DMS 273 treated with DMSO at 0.1 percent for 48 hours (cell line): ENCODE data around the gene PTPN14.

Experiments
- DNase-seq: peaks from one replicate; lab custom pipeline; 2025; lab: John Stamatoyannopoulos, UW

PTPN14 gene

GRCh38 chr1:214363386-214363785 is 188.0 kb downstream of the PTPN14 start:
- DNase-seq: no peak

GRCh38 chr1:214362188-214362882 is 189.1 kb downstream of the PTPN14 start:
- DNase-seq: no peak

- no peak for DNase-seq
Observed at GRCh38 chr1:214361636-214362035, 189.8 kb downstream of the PTPN14 start.

GRCh38 chr1:214360525-214361164 is 190.8 kb downstream of the PTPN14 start:
- no peak for DNase-seq

- no peak for DNase-seq
Observed at GRCh38 chr1:214360116-214360515, 191.3 kb downstream of the PTPN14 start.

GRCh38 chr1:214354440-214355148 is 196.8 kb downstream of the PTPN14 start:
- no peak for DNase-seq

GRCh38 chr1:214352838-214353237 is 198.6 kb downstream of the PTPN14 start:
- no peak for DNase-seq

- DNase-seq: no peak
Observed at GRCh38 chr1:214351551-214352277, 199.7 kb downstream of the PTPN14 start.

- DNase-seq: no peak
Observed at GRCh38 chr1:214349781-214350180, 201.6 kb downstream of the PTPN14 start.

GRCh38 chr1:214349008-214349407 is 202.4 kb downstream of the PTPN14 start:
- DNase-seq: no peak

- DNase-seq: no peak
Observed at GRCh38 chr1:214344897-214345296, 206.5 kb downstream of the PTPN14 start.

- DNase-seq: no peak
Observed at GRCh38 chr1:214342525-214342924, 208.9 kb downstream of the PTPN14 start.

- DNase-seq: no peak
Observed at GRCh38 chr1:214341932-214342331, 209.5 kb downstream of the PTPN14 start.

- no peak for DNase-seq
Observed at GRCh38 chr1:214341459-214341858, 209.9 kb downstream of the PTPN14 start.

- no peak for DNase-seq
Observed at GRCh38 chr1:214338212-214338611, 213.2 kb downstream of the PTPN14 start.

GRCh38 chr1:214337511-214337910 is 213.9 kb downstream of the PTPN14 start:
- no peak for DNase-seq

- DNase-seq: no peak
Observed at GRCh38 chr1:214337015-214337414, 214.4 kb downstream of the PTPN14 start.

- no peak for DNase-seq
Observed at GRCh38 chr1:214335567-214335966, 215.8 kb downstream of the PTPN14 start.

GRCh38 chr1:214332946-214333798 is 218.2 kb downstream of the PTPN14 start:
- no peak for DNase-seq

GRCh38 chr1:214331827-214332423 is 219.5 kb downstream of the PTPN14 start:
- DNase-seq: no peak

GRCh38 chr1:214331180-214331579 is 220.2 kb downstream of the PTPN14 start:
- DNase-seq: no peak
